Measurements from ENCODE around the gene NUP133.
"Not testable (repeated sequence)": the region's sequence is repeated elsewhere in the genome, so short reads cannot be mapped to it uniquely, and the experiment has no call there.

NUP133 gene

DNA sequence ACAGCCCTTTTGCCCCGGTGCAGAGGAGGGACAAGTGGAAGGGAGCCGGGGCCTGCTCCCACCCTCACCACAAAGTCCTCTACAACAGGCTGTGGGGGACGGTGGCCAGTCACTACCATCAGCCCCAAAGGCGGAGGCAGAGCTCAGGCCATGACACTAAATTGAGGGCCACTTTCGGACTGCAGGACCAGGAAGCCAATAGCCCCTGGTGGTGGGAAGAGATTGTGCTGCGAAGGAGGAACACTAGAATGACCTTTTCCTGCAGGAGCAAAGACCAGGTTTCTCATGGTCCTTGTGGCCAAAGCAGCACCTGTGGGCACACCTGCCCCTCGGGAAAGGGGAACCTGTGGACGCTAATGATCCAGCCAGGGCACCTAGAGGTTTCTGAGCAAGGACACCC is 104.6 kb downstream of the NUP133 start:
- no peak for TF ChIP-seq CTCF (IDR thresholded peaks at IDR 0.05; ENCODE audit: low read depth, low read length, missing control alignments)
- no peak for DNase-seq (ENCODE audit: extremely low read depth, low read depth)

DNA sequence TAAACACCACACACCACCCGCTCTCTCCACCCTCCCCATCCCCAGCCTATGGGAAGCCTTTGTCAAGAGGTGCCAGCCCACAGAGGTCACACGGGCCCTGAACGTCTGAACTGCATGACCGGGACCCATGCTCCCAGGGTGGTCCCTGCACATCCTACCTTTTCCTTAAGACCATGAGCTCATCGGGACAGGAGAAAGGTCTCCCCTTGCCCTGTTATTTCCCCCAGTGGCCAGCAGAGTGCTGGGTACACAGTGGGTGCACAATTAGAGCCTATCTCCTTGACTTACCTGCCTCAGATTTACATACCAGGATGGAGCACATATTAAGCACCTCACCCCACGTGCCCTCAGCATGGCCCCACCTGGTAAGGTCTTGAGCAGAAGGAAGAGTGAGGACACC is 105.1 kb downstream of the NUP133 start:
- no peak for DNase-seq (ENCODE audit: extremely low read depth, low read depth)
- no peak for TF ChIP-seq CTCF (IDR thresholded peaks at IDR 0.05; ENCODE audit: low read depth, low read length, missing control alignments)
- H3K4me3 ChIP-seq (replicated peaks; ENCODE audit: low read depth, low read length), result no peak overlapping the region

More for the DNA sequence above, 104.6 kb downstream of the NUP133 start:
- no peak overlapping the region for H3K4me3 ChIP-seq (replicated peaks; ENCODE audit: low read depth, low read length)

GRCh38 chr1:229402329-229402728 is 105.8 kb downstream of the NUP133 start:
- H3K4me3 ChIP-seq (replicated peaks; ENCODE audit: low read depth, low read length); DNase-seq (ENCODE audit: extremely low read depth, low read depth): not testable (repeated sequence)

DNA sequence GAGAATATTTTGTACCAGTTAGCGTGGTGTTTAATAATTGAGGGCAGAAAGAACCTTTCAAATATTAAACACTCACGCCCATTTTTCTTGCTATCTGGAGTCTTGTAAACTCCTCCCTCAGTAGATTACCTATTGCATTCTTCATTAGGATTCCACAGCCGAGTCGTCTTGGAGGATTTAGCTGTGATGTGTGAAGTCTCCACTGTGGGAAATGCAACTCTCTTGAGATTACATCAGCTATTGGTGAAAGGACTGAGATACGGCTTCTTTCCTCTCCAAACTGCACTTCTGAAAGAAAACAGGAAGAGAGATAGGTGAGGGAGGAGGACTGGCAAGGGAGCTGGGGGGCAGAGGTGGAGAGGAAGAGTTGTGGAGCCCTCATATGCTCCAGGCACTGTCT is 110.4 kb downstream of the NUP133 start:
- no peak overlapping the region for H3K4me3 ChIP-seq (replicated peaks; ENCODE audit: low read depth, low read length)
- TF ChIP-seq CTCF (IDR thresholded peaks at IDR 0.05; ENCODE audit: low read depth, low read length, missing control alignments), result no peak
- no peak for DNase-seq (ENCODE audit: extremely low read depth, low read depth)

DNA sequence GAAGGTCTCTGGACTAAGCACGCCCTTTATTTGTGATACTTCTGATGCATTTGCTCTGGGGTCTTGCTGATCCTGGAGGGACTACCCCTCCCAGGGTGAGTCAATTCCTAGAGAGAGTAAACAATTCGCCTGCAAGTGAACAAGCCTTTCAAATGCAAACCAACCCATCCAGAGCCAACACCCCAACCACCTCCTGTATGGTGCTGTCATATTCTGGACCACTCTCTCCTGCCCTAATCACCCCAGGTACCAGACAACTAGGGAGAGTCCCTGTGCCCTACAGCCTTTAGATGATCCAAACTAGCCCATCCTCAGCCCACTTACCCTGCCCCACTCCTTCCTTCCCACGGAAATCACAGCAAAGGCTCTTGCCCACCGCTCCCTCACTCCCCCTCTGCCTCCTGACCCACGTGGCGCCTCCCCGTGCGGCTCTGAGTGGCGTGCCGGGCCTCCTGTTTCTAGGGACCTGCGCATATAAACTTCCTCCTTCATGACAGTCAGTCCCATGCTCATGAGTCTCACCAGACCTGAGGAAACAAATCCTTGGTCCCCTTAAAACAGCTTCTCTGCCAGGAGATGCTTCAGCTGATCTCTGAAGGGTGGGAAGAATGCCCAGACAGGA is 111.4 kb downstream of the NUP133 start:
- H3K4me3 ChIP-seq (replicated peaks; ENCODE audit: low read depth, low read length), result no peak overlapping the region
- no peak for DNase-seq (ENCODE audit: extremely low read depth, low read depth)
- no peak for TF ChIP-seq CTCF (IDR thresholded peaks at IDR 0.05; ENCODE audit: low read depth, low read length, missing control alignments)

- DNase-seq (ENCODE audit: extremely low read depth, low read depth); H3K4me3 ChIP-seq (replicated peaks; ENCODE audit: low read depth, low read length): not testable (repeated sequence)
Observed at GRCh38 chr1:229394517-229394916, 113.6 kb downstream of the NUP133 start.

DNA sequence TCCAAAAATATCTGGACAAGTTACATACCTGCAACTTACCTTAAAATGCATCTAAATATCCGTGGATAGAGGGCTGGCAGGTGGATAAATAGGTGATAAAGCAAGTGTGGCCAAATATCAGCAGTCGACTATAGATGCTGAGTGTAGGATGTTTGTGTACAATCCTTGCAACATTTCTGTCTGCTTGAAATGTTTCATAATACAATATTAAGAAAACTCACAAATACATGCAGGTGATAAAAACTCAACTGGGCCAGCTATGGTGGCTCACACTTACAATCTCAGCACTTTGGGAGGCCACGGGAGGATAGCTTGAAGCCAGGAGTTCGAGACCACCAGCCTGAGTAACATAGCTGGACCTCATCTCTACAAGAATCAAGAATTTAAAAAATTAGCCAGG is 115.2 kb downstream of the NUP133 start:
- DNase-seq (ENCODE audit: extremely low read depth, low read depth), result no peak
- TF ChIP-seq CTCF (IDR thresholded peaks at IDR 0.05; ENCODE audit: low read depth, low read length, missing control alignments), result no peak
- no peak overlapping the region for H3K4me3 ChIP-seq (replicated peaks; ENCODE audit: low read depth, low read length)
